ENCODE measurements around the gene CCM2L.

The CCM2L gene

GRCh38 chr20:31996996-31997395 lies 13.2 kb upstream of the CCM2L start:
- no peak for DNase-seq

GRCh38 chr20:31998246-31998645 lies 12.0 kb upstream of the CCM2L start:
- DNase-seq, result no peak

GRCh38 chr20:32003325-32003724 lies 6.9 kb upstream of the CCM2L start:
- no peak for DNase-seq

GRCh38 chr20:32004963-32005362 lies 5.3 kb upstream of the CCM2L start:
- no peak for DNase-seq

DNA sequence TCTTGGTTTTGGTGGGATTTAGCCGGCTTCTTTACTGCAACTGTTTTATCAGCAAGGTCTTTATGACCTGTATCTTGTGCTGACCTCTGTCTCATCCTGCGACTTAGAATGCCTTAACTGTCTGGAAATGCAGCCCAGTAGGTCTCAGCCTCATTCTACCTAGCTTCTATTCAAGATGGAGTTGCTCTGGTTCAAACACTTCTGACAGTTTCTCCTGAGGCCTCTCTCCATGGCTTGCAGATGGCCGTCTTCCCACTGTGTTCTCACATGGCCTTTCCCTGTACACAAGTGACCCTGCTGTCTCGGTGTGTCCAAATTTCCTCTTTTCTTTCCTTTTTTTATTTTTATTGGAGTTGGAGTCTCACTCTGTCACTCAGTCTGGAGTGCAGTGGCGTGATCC lies 4.2 kb upstream of the CCM2L start:
- no peak for DNase-seq

DNA sequence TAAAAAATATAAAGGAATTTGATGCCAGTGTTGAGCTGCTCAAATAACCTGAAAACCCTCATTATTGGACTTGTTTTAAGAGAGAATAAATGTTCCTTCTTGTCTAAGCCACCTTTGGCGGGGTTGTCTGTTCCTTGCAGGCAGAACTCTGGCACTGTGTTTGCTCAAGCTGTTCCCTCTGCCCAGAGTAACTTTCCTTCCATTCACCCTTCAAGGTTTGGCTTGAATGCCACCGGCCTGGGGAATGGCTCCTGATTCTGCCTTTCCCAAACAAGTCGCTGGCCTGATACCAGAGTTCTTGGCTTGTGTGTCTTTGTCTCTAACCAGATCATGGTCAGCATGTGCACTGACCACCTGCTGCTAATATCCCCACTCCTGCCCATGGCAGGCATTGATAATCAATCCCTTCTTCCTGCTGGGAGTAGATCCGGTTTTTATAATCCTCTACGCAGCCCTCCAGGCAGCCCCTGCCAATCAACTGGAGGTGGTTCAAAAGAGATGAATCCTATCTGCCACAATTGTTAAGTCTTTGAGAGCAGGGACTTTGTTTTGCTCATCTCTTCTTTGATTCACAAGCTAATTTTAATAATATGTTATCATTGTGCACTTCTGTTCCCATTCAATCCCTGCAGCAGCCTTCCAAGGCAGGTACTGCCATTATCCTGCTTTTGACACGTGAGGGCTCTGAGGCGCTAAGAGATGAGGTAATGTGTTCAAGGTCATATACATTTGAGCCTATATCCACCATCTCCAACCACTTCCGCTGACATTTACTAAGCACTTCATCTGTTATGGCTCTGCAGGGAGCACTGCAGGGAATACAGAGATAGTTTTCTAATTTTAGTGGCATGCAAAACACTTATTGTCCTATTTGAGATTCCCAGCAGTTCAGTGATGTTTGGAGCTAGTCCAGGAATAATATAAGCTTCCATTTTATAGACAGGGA lies 3.1 kb upstream of the CCM2L start:
- no peak for DNase-seq

DNA sequence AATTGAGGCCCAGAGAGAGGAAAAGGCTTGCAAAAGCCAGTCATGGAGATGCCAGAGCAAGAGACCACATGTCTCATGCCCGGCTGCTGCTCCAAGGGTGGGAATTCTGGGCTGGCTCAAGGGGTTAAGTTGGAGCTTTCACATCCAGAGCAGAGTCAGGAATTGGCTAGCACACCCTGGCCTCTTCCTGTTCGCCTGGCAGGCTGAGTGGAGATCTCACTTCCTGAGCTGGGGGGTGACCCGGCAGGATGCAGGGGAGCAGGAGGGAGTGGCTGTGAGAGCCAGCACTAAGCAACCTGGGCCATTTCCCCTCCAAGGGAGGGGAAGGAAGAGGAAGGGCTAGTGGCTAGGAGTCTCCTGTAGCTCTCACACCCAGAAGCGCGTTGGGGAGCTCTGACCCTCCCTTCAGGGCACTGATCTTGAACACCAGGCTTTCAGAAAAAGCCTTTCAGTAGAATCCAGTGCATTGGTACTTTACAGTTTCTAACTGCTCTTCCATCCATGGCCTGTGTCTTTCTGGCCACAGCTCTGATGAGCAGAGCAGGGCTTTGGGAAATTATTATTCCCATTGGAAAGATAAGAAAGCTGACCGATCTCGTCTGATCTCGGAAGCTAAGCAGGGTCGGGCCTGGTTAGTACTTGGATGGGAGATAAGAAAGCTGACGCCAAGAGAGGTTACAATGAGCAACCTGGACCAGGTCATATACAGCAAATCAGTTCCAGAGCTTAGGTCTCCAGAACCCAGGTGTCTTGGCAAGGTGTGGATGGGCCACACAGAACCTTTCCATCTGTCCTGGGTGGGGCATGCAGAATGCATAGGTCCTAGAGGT lies 2.2 kb upstream of the CCM2L start:
- DNase-seq, result no peak

DNA sequence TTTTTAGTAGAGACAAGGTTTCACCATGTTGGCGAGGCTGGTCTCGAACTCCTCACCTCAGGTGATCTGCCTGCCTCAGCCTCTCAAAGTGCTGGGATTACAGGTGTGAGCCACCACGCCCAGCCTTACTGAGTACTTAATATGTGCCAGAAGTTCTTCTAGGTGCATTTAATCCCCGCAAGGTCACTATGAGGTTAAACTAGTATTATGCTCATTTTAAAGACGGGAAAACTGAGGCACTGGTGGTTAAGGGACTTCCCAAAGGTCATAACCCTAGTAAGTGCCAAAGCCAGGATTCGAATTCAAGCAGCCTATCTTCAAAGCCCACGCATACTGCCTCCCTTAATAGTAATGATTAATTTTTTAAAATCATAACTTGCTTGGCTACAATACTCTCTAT lies 674 bp upstream of the CCM2L start:
- no peak for DNase-seq

DNA sequence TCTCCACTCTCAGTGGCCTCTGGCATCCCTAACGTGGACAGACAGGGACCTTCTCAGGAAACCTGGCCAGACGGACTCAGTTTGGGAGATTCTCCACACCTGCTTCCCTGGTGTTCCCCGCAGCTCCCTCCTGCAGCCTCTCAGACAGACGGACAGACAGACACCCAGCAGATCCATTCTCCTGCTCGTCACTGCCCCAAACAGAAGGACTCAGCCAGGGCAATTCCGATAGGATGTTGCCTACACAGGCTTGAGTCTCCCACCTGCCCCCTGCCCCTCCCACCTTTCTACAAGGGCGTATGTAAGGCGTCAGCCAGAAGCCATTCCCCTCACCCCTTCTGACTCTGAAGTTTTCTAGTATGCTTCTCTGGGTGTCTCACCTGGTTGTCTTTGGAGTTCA lies 428 bp downstream of the CCM2L start:
- no peak for DNase-seq

- DNase-seq, result no peak
These were observed 2.0 kb downstream of the CCM2L start for GRCh38 chr20:32012159-32012688.

- DNase-seq, result no peak
These were observed 3.1 kb downstream of the CCM2L start for GRCh38 chr20:32013326-32013725.

DNA sequence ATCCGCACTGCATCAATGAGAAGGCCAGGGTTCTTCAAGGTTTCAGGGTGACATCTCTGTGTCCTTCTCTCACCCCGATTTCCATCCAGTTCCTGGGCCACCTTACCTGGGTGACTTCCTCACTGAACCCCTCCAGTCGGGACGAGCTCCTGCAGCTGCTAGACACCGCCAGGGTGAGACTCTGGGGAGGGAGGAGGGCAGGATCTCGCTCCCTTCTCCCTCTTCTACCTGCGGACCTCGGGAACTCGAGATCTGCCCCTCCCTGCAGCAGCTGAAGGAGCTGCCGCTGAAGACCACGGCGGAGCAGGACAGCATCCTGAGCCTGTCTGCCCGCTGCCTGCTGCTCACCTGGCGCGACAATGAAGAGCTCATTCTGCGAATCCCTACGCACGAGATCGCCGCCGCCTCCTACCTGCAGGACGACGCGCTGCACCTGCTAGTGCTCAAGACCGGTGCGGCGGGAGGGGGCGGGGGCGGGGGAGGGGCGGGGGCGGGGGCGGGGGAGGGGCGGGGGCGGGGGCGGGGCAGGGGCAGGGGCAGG lies 7.5 kb downstream of the CCM2L start:
- DNase-seq, result peak in 3 of 5 experiments; percentile 29 to 57 (median 52)

GRCh38 chr20:32018269-32019155 lies 8.3 kb downstream of the CCM2L start:
- DNase-seq, result peak in 2 of 5 experiments; percentile 7 to 44

DNA sequence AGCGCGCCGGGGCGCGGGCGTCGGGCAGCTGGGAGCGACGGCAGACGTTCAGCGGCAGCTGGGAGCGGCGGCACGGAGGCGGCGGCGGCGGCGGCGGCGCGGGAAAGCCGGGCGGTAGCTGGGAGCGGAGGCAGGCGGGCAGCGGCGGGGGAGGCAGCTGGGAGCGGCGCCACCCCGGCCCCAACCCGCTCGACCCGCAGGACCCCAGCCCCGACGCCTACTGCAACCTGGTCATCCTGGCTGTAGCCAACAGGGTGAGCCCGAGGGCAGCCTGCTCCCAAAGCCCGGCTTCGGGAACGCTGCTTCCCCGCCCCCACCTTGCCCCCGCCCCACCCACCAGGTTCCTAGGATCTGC lies 8.9 kb downstream of the CCM2L start:
- no peak for DNase-seq

- DNase-seq, result no peak
These were observed 9.6 kb downstream of the CCM2L start for GRCh38 chr20:32019563-32020463.

- DNase-seq, result no peak
These were observed 10.9 kb downstream of the CCM2L start for GRCh38 chr20:32021091-32021490.

DNA sequence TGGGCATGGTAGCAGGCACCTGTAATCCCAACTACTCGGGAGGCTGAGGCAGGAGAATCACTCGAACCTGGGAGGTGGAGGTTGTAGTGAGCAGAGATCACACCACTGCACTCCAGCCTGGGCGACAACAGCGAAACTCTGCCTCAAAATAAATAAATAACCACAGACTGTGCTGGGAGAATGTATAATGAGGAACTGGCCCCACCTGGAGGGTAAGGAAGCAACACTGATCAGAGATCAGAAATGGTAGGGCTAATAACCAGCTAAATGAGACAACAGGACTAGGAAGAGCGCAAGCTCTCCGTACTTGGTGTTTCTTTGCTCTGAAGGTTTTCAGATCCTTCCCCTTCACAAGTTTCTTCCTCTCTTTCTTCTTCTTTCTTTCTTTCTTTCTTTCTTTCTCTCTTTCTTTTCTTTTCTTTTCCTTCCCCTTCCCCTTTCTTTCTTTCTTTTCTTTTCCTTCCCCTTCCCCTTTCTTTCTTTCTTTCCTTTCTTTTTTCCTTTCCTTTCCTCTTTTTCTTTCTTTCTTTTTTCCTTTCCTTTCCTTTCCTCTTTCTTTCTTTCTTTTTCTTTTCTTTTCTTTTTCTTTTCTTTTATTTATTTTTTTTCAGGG lies 14.6 kb downstream of the CCM2L start:
- DNase-seq, result no peak

GRCh38 chr20:32027643-32028042 lies 17.4 kb downstream of the CCM2L start:
- no peak for DNase-seq

DNA sequence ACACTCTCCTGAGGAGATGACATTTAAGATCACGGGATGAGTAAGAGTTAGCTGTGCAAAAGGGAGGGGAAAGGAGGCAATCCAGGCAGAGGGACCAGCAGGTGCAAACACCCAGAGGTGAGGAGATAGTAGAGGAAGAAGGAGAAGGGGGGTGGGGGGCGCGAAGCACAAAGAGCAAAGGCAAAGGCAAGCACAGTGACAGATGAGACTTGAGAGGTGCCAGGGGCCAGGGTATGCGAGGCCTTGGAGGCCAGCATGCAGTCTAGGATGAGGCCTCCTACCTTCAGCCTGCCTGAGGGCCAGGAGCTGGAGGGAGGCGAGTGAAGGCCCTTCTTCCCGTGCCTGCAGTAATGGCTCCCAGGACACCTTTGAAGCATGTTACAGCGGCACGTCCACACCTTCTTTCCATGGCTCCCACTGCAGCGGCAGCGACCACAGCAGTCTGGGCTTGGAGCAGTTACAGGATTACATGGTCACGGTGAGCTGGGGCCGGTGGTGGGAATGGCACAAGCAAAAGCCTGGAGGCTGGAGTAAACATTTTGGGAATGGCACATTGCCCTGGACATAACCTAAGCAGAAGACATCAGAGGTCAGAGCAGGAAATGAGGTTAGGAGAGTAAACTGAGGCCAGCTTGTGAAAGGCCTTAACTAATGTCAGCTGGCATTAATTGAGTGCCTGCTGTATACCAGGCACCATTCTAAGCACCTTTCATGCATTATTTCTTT lies 18.6 kb downstream of the CCM2L start:
- no peak for DNase-seq

DNA sequence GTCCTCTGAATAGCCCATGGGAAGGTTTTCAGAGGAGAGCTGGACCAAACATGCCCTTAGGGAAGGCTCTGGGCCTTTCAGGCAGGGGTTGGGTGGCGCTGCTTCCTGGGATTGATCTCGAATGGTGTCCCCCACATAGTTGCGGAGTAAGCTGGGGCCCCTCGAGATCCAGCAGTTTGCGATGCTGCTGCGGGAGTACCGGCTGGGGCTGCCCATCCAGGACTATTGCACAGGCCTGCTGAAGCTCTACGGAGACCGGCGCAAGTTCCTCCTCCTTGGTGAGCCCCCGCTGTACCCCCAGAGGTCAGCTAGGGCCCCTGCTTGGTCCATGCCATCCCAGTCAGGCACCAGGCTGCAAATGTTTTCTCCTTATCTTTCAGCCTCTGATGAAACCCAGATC lies 19.3 kb downstream of the CCM2L start:
- no peak for DNase-seq

Data from T-helper 2 cell (primary cell).